Ascending aorta (tissue), 2 donors: ENCODE measurements around the gene RDH13. TPM values are rescaled to one million over a fixed set of nuclear protein-coding genes. Genes with fewer than 3 reads are reported as not detected.

Experiments used
- DNase-seq, 2 donors: peaks; one replicate each; pipeline ENCODE4 v3.0.0-alpha.2; 2019; ENCODE audit warnings: low spot score in 2 of 2
- H3K27ac ChIP-seq, 2 donors: fragments of 200-600 bp; sonication (generic); one replicate each; pipeline ENCODE4 v1.5.1; 2016 to 2017; ENCODE audit warnings: mild to moderate bottlenecking in 1 of 2
- H3K27me3 ChIP-seq: fragments of 200-600 bp; sonication (generic); one replicate; pipeline ENCODE4 v1.5.1; 2017
- H3K36me3 ChIP-seq, 2 donors: fragments of 200-600 bp; sonication (generic); one replicate each; pipeline ENCODE4 v1.5.1; 2016
- H3K4me1 ChIP-seq, 2 donors: fragments of 200-600 bp; sonication (generic); one replicate each; pipeline ENCODE4 v1.5.1; 2016 to 2017; ENCODE audit warnings: mild to moderate bottlenecking in 1 of 2
- H3K4me3 ChIP-seq, 2 donors: fragments of 200-600 bp; sonication (generic); one replicate each; pipeline ENCODE4 v1.5.1; 2016 to 2017; ENCODE audit warnings: mild to moderate bottlenecking in 1 of 2
- H3K9me3 ChIP-seq, 2 donors: fragments of 200-600 bp; sonication (generic); one replicate each; pipeline ENCODE4 v1.5.1; 2016
- intact Hi-C: fragments of 100-400 bp; cut with DNase I; formaldehyde crosslinking; loops from one replicate; pipeline ENCODE4 v1.15.1; 2023
- total RNA-seq: library from RNA; depleted of rRNA; stranded (reverse); fragments of >200 nt; gene quantifications from one replicate; pipeline ENCODE4 v1.1.0, GENCODE V29; 2016
- TF ChIP-seq, protein P1 (sequence below), 3 experiments: fragments of 200-600 bp in 2 of 3; fragments of 450-650 bp in 1 of 3; sonication (generic) in 2 of 3; IDR thresholded peaks; one replicate each; pipeline ENCODE4 v1.5.1; 2016 to 2019; ENCODE audit warnings: antibody characterized with exemption in 3 of 3, mild to moderate bottlenecking in 1 of 3, moderate library complexity in 1 of 3

RDH13 gene
- total RNA-seq, 1 donor from 2014 or later: 12.1 TPM

DNA sequence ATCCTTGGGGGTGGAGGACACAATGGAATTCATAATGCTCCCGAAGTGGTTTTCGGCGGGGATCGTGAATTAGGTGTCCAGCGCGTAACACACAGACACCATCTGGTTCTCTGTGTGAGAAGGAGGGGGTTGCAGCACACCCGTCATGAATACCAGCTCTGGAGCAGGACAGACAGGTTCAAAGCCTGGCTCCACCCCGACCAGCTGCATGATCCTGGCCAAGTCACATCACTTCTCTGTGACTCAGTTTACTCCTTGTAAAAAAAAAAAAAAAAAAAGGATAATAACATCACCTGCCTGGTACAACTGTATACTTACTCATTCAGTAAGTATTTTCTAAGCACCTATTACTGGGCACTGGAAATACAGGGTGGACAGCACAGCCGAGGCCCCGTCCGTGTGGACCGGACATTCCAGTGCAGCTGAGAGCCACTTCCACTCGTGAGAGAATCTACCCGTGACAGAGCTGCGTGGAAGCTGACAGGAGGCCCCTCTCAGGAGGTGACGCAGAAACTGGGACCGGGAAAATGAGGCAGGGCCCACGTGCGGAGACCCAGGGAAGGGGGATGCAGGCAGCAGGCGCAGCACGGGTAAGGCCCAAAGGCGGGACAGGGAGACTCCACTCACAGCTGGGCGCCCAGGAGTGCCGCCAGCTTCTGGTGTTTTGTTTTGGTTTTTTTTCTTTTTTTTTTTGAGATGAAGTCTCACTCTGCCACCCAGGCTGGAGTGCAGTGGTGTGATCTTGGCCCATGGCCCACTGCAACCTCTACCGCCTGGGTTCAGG lies 12.0 kb downstream of the RDH13 start:
- no peaks in the 10 kb centered on the region for H3K9me3 ChIP-seq
- TF ChIP-seq, protein P1, sequence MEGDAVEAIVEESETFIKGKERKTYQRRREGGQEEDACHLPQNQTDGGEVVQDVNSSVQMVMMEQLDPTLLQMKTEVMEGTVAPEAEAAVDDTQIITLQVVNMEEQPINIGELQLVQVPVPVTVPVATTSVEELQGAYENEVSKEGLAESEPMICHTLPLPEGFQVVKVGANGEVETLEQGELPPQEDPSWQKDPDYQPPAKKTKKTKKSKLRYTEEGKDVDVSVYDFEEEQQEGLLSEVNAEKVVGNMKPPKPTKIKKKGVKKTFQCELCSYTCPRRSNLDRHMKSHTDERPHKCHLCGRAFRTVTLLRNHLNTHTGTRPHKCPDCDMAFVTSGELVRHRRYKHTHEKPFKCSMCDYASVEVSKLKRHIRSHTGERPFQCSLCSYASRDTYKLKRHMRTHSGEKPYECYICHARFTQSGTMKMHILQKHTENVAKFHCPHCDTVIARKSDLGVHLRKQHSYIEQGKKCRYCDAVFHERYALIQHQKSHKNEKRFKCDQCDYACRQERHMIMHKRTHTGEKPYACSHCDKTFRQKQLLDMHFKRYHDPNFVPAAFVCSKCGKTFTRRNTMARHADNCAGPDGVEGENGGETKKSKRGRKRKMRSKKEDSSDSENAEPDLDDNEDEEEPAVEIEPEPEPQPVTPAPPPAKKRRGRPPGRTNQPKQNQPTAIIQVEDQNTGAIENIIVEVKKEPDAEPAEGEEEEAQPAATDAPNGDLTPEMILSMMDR (IDR thresholded peaks at IDR 0.05): no peak
- DNase-seq: no peak
- H3K4me3 ChIP-seq: no peak overlapping the region
- intact Hi-C loops: no loop called here
- no peaks in the 10 kb centered on the region for H3K27me3 ChIP-seq
- no peaks in the 10 kb centered on the region for H3K4me1 ChIP-seq
- H3K27ac ChIP-seq: no peak overlapping the region
- H3K36me3 ChIP-seq: peaks cover 27 to 71% of the 10 kb centered on the region in 2 donors

DNA sequence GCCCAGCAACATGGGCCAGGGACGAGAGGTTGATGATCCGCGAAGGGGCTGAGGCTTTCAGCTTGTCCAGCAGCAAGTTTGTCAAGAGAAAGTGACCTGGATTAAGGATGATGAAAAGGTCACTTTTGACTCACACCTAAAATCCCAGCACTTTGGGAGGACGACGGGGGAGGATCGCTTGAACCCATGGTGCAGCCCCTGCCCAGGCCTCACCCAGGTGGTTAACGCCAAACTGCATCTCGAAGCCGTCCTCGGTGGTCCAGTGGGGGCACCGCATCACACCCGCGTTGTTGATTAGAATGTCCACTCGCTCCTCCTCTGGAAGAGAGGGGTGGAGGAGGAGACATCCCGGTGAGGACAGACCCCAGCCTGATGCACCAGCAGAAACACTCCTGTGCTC lies 14.5 kb downstream of the RDH13 start:
- no peak overlapping the region for H3K4me3 ChIP-seq
- intact Hi-C loops: no loop called here
- no peaks in the 10 kb centered on the region for H3K4me1 ChIP-seq
- TF ChIP-seq, protein P1 (IDR thresholded peaks at IDR 0.05): no peak
- no peak for DNase-seq
- H3K27me3 ChIP-seq: no peaks in the 10 kb centered on the region
- H3K9me3 ChIP-seq: no peaks in the 10 kb centered on the region
- H3K36me3 ChIP-seq: peaks cover 31 to 68% of the 10 kb centered on the region in 2 donors
- no peak overlapping the region for H3K27ac ChIP-seq

DNA sequence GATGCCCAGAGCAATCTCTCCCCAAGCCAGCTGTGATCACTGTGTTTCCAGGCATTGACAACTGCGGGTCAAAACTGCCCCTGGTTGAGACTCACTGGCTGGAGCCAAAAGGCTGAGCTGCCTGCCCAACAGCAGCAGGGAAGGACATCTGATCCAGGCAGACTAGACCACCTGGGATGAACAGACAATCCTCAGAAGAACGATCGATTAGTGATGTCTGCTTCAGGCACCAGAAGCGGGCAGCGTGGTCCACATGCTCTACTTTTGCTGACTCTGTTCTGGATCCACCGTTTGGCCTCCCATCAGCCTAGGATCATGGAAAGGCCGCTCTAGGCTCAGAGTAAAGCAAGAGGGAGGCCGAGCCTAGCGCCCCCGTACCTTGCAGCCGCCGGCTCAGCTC lies 15.0 kb downstream of the RDH13 start:
- Histone ChIP-seq H3K27me3 (no peaks in the 10 kb centered on the region), H3K4me3 (no peak overlapping the region), H3K9me3 (no peaks in the 10 kb centered on the region), H3K4me1 (no peaks in the 10 kb centered on the region), H3K27ac (no peak overlapping the region), H3K36me3 (peaks cover 31 to 65% of the 10 kb centered on the region in 2 donors)
- TF ChIP-seq, protein P1 (IDR thresholded peaks at IDR 0.05): no peak
- no peak for DNase-seq
- intact Hi-C loops: no loop called here

DNA sequence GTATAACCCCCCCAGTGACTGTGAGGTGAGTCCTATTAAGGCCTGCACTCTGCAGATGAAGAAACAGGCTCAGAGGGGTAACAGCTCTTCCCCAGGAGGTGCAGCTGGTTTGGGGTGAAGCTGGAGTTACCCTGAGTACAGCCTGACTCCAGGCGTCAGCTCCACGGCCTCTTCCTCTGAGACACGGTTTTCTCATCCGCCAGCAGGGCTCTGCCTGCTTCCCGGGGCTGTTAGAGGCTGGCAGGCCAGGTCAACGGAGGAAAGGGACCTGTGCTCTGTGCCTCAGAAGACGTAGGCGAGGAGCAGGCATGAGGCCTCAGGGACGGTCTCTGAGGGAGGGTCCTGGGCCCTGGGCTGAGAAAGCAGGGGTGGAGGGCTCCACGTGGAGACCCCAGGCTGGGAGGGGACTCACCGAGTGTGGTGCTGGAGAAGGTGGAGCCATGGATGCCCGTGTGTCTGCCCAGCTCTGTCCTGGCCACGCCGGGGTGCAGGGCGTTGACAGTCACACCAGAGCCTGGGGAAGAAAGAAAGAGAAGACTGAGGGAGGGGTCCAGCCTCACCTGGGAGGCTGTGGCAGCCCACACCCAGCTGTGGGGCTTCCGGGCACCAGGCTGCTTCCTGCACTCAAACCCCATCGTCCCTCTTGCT lies 15.8 kb downstream of the RDH13 start:
- Histone ChIP-seq H3K36me3 (peaks cover 31 to 72% of the 10 kb centered on the region in 2 donors), H3K27me3 (no peaks in the 10 kb centered on the region), H3K27ac (no peak overlapping the region), H3K9me3 (no peaks in the 10 kb centered on the region), H3K4me3 (no peak overlapping the region), H3K4me1 (no peaks in the 10 kb centered on the region)
- TF ChIP-seq, protein P1 (IDR thresholded peaks at IDR 0.05): no peak
- intact Hi-C loops: no loop called here
- DNase-seq: no peak

DNA sequence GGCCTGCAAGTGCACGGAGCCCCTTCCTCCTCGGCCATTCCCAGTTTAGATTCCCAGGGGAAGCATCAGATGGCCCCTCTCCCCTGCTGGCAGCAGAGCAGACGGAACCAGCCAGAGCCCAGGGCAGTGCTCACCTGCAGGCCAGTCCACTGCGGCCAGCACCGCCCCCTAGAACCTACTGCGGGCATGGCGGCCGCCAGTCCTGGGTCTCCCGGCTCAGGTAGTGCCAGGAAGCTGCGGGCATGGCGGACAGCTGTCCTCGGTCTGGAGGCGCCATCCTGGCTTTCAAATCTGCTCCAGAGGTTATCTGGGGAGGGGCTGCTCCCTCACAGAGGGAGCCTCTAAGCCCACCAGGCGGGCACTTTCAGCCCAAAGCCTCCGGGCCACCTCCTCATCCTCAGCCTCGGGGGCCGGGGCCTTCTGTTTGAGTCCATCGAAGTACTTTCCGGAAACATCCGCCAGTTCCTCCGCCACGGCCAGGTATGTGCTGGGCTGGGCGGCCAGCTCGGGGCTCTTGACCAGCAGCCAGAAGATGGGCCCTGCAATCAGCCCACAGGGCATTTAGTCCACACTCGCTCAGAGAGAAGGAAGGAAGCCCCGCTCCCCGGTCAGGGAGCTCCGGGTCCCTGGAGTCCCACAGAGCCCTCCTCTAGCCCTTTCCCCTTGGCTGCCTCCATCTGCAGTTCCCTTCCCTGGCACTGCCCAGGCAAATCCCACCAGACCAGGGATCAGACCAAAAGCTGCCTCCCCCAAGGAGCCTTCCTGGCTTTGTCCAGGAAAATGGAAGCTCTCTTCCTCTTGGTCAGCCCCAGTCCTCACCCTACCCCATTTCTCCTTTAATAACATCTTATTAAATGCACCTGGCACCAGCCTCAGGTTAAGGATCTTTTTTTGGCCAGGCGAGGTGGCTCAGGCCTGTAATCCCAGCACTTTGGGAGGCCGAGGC lies 17.9 kb downstream of the RDH13 start:
- Histone ChIP-seq H3K4me1 (no peaks in the 10 kb centered on the region), H3K27ac (no peak overlapping the region), H3K9me3 (no peaks in the 10 kb centered on the region), H3K27me3 (no peaks in the 10 kb centered on the region), H3K4me3 (no peak overlapping the region), H3K36me3 (peaks cover 31 to 59% of the 10 kb centered on the region in 2 donors)
- intact Hi-C loops: no loop called here
- no peak for DNase-seq
- TF ChIP-seq, protein P1 (IDR thresholded peaks at IDR 0.05): no peak
